NT2/D1 (cell line): ENCODE measurements around the gene NKX6-2.

Experiments used
- SUZ12 ChIP-seq: IDR thresholded peaks from 2 replicates; pipeline ENCODE4 v1.6.1; 2011; ENCODE audit not compliant: insufficient read length, insufficient read depth; ENCODE audit errors: extremely low read depth
- YY1 ChIP-seq: IDR thresholded peaks from 2 replicates; pipeline ENCODE4 v1.6.1; 2011; ENCODE audit not compliant: insufficient read length, insufficient read depth
- ZNF274 ChIP-seq: IDR thresholded peaks from 2 replicates; pipeline ENCODE4 v1.6.1; 2011; ENCODE audit warnings: mild to moderate bottlenecking, low read depth, low read length

DNA sequence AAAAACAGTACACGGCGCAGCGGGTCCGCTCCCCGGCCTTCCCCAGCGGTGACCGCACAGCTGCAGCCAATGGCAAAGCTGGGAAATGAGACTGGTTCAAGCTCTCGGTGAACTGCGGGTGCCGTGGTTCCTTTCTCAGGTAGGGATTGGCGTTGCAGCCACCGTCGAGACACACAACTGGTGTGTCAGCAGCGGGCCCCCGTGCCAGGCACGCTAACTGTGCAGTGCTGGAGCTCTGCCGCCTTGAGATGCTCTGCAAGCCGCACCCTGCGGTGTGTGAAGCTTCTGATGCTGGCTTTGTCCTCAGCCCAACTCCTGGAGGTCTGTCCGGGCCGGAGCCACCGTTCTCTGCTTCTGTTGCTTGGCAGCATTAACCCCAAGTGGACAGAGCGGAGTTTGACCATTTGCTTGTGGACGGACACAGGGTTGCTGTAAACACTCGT is 20.6 kb upstream of the NKX6-2 start:
- TF ChIP-seq ZNF274 (no peak), SUZ12 (no peak), YY1 (no peak)
